ENCODE data around the gene SHKBP1. TPM values are rescaled to one million over a fixed set of nuclear protein-coding genes. Genes with fewer than 3 reads are reported as not detected.
"Not testable (repeated sequence)": the region's sequence is repeated elsewhere in the genome, so short reads cannot be mapped to it uniquely, and the experiment has no call there.

SHKBP1 gene
- total RNA-seq, 1 experiment from 2014 or later = 85.5 TPM

GRCh38 chr19:40559394-40559793, 17.3 kb upstream of the SHKBP1 start:
- no peaks in the 10 kb centered on the region for H3K36me3 ChIP-seq (ENCODE audit: insufficient read depth, low read length, poor library complexity, severe bottlenecking)
- DNase-seq (ENCODE audit: low spot score) = no peak
- H3K27me3 ChIP-seq (replicated peaks; ENCODE audit: insufficient read depth, low read depth, low read length, poor library complexity) = no peaks in the 10 kb centered on the region
- TF ChIP-seq CTCF (conservative IDR thresholded peaks at IDR 0.05; ENCODE audit: low read depth, low read length) = no peak
- no peak for TF ChIP-seq EZH2 (IDR thresholded peaks at IDR 0.05; ENCODE audit: borderline replicate concordance, low read depth, low read length, poor library complexity, severe bottlenecking)
- CTCF ChIA-PET = no interaction called here
- POLR2A ChIA-PET (ENCODE audit: low non-redundant PET) = no interaction called here
- H3K4me3 ChIP-seq (ENCODE audit: low read depth, low read length, poor library complexity, severe bottlenecking) = no peak overlapping the region
- H3K9me3 ChIP-seq (ENCODE audit: low read depth, low read length, poor library complexity, severe bottlenecking) = no peaks in the 10 kb centered on the region
- intact Hi-C loops (cut with micrococcal nuclease; ENCODE audit: unreplicated experiment) = no loop called here
- no TSS peak for BruUV-seq (replicated peaks)
- H3K27ac ChIP-seq (ENCODE audit: low read depth, low read length, poor library complexity, severe bottlenecking) = no peak overlapping the region
- H3K4me1 ChIP-seq (ENCODE audit: insufficient read depth, low read length, poor library complexity, severe bottlenecking) = no peaks in the 10 kb centered on the region

- Histone ChIP-seq H3K4me3 (ENCODE audit: low read depth, low read length, poor library complexity, severe bottlenecking) (no peak overlapping the region), H3K27ac (ENCODE audit: low read depth, low read length, poor library complexity, severe bottlenecking) (no peak overlapping the region), H3K27me3 (replicated peaks; ENCODE audit: insufficient read depth, low read depth, low read length, poor library complexity) (no peaks in the 10 kb centered on the region), H3K4me1 (ENCODE audit: insufficient read depth, low read length, poor library complexity, severe bottlenecking) (no peaks in the 10 kb centered on the region), H3K36me3 (ENCODE audit: insufficient read depth, low read length, poor library complexity, severe bottlenecking) (no peaks in the 10 kb centered on the region), H3K9me3 (ENCODE audit: low read depth, low read length, poor library complexity, severe bottlenecking) (no peaks in the 10 kb centered on the region)
- ChIA-PET POLR2A (ENCODE audit: low non-redundant PET) (no interaction called here), CTCF (no interaction called here)
- BruUV-seq (replicated peaks) = no TSS peak
- intact Hi-C loops (cut with micrococcal nuclease; ENCODE audit: unreplicated experiment) = no loop called here
- no peak for DNase-seq (ENCODE audit: low spot score)
- TF ChIP-seq EZH2 (IDR thresholded peaks at IDR 0.05; ENCODE audit: borderline replicate concordance, low read depth, low read length, poor library complexity, severe bottlenecking) = no peak
- no peak for TF ChIP-seq CTCF (conservative IDR thresholded peaks at IDR 0.05; ENCODE audit: low read depth, low read length)
Observed at GRCh38 chr19:40560092-40560507, 16.6 kb upstream of the SHKBP1 start.

GRCh38 chr19:40561947-40562346, 14.7 kb upstream of the SHKBP1 start:
- intact Hi-C loops (cut with micrococcal nuclease; ENCODE audit: unreplicated experiment) = no loop called here
- ChIA-PET CTCF (no interaction called here), POLR2A (ENCODE audit: low non-redundant PET) (no interaction called here)
- no peak overlapping the region for H3K4me3 ChIP-seq (ENCODE audit: low read depth, low read length, poor library complexity, severe bottlenecking)
- peaks cover 6% of the 10 kb centered on the region for H3K27me3 ChIP-seq (replicated peaks; ENCODE audit: insufficient read depth, low read depth, low read length, poor library complexity)
- H3K36me3 ChIP-seq (ENCODE audit: insufficient read depth, low read length, poor library complexity, severe bottlenecking) = no peaks in the 10 kb centered on the region
- no peaks in the 10 kb centered on the region for H3K4me1 ChIP-seq (ENCODE audit: insufficient read depth, low read length, poor library complexity, severe bottlenecking)
- H3K27ac ChIP-seq (ENCODE audit: low read depth, low read length, poor library complexity, severe bottlenecking) = no peak overlapping the region
- DNase-seq (ENCODE audit: low spot score) = no peak
- H3K9me3 ChIP-seq (ENCODE audit: low read depth, low read length, poor library complexity, severe bottlenecking) = no peaks in the 10 kb centered on the region
- no peak for TF ChIP-seq EZH2 (IDR thresholded peaks at IDR 0.05; ENCODE audit: borderline replicate concordance, low read depth, low read length, poor library complexity, severe bottlenecking)
- TF ChIP-seq CTCF (conservative IDR thresholded peaks at IDR 0.05; ENCODE audit: low read depth, low read length) = no peak
- BruUV-seq (replicated peaks) = no TSS peak

GRCh38 chr19:40564535-40564934, 12.1 kb upstream of the SHKBP1 start:
- POLR2A ChIA-PET (ENCODE audit: low non-redundant PET); H3K27ac ChIP-seq (ENCODE audit: low read depth, low read length, poor library complexity, severe bottlenecking); intact Hi-C loops (cut with micrococcal nuclease; ENCODE audit: unreplicated experiment); BruUV-seq (replicated peaks); H3K36me3 ChIP-seq (ENCODE audit: insufficient read depth, low read length, poor library complexity, severe bottlenecking); CTCF ChIA-PET; DNase-seq (ENCODE audit: low spot score); H3K9me3 ChIP-seq (ENCODE audit: low read depth, low read length, poor library complexity, severe bottlenecking); H3K4me3 ChIP-seq (ENCODE audit: low read depth, low read length, poor library complexity, severe bottlenecking); H3K4me1 ChIP-seq (ENCODE audit: insufficient read depth, low read length, poor library complexity, severe bottlenecking): not testable (repeated sequence)
- H3K27me3 ChIP-seq (replicated peaks; ENCODE audit: insufficient read depth, low read depth, low read length, poor library complexity) = peaks cover 25% of the 10 kb centered on the region
